Measurements from ENCODE around the gene ARFGAP3.
A peak's percentile ranks its signal among the peaks of the same experiment; 100 is the strongest.

ARFGAP3 gene

GRCh38 chr22:42860968-42861367, 3.9 kb upstream of the ARFGAP3 start:
- DNase-seq: no peak

- peak in 1 of 2 experiments; percentile 16 for DNase-seq
Observed at GRCh38 chr22:42857845-42858481, 890 bp upstream of the ARFGAP3 start.

DNA sequence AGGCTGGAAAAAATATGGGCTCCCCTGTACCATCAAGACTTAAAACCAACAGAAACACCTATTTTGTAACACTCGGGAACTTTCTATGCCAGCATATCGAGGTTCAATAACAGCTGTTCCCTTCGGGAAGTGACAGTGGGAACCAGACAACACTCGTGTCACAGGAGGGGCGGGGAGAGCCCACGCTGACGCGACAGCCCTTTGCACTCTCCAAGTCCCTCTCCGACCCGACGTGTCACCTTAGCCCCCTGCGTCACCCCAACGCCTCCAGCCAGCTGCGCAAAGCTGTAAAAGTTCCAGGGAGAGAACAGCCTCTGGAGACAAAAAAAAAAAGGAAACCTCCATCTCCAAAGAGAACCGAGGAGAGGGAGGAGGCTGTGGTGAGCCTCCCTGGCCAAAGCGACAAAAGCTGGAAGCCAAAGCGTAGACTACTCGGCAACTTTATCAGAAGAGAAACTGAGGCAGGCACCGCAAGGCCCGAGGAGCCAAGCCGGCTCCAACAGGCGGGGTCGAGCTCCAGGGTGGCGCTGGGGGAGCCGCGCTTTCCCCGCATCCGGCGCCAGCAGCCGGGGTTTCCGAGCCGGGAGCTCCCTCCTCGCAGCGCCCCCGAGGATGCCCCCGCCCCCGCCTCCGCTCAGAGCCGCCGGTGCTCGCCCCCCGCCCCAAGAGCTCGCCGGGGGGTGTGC, 751 bp downstream of the ARFGAP3 start:
- peak in 1 of 2 experiments; percentile 29 for DNase-seq

DNA sequence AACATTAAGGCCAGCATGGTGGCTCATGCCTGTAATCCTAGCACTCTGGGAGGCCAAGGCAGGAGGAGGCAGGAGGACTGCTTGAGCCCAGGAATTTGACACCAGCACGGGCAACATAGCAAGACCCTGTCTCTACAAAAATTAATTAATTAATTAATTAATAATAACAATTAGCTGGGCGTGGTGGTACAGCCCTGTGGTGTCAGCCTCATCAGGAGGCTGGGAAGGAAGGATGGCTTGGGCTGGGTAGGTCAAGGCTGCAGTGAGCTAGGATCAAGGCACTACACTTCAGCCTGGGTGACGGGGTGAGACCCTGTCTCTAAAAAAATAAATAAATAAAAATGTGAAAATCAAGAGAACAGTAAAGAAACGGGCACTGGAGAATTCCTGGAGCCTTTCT, 1.4 kb downstream of the ARFGAP3 start:
- DNase-seq: no peak

- DNase-seq: no peak
Observed at GRCh38 chr22:42855211-42855610, 1.9 kb downstream of the ARFGAP3 start.

DNA sequence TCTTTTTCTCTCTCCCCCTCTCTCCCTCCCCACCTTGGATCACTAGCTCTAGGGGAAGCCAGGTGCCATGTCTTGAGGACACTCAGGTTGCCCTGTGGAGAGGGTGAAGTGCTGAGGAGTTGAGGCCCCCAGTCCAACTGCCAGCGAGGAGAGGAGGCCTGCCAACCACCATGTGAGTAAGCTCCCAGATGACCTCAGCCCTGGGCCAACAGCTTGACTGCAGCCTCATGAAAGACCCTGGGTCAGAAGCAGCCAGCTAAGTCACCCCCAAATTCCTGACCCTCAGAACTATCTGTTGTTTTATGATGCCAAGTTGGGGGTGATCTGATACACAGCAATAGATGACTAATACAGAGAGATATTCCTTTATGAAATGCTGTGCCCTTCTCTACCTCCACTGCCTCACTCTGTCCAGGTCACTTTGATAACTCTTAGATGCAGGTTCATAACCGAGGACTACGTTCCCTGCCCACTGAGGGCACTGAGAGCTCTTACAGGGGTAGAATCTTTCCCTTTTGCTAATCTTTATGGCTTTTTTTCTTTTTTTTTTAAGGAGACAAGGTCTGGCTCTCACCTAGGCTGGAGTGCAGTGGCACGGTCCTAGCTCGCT, 8.0 kb downstream of the ARFGAP3 start:
- no peak for DNase-seq

DNA sequence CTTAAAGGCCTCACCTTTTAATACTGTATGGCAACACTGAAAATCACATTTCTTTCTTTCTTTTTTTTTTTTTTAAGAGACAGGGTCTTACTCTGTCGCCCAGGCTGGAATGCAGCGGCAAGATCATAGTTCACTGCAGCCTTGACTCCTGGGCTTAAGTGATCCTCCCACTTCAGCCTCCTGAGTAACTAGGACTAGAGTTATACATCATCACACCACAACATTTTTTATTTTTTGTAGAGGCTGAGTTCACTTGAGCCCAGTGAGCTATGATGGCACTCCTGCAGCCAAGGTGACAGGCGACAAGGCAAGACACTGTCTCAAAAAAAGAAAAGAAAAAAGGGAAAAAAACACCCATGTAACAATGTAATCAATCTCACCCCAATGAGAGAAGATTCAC, 10.0 kb downstream of the ARFGAP3 start:
- DNase-seq: no peak

GRCh38 chr22:42844756-42845155, 12.3 kb downstream of the ARFGAP3 start:
- DNase-seq: no peak

- no peak for DNase-seq
Observed at GRCh38 chr22:42842658-42843370, 14.3 kb downstream of the ARFGAP3 start.

- DNase-seq: no peak
Observed at GRCh38 chr22:42841444-42841843, 15.6 kb downstream of the ARFGAP3 start.

GRCh38 chr22:42837556-42837955, 19.5 kb downstream of the ARFGAP3 start:
- DNase-seq: no peak

DNA sequence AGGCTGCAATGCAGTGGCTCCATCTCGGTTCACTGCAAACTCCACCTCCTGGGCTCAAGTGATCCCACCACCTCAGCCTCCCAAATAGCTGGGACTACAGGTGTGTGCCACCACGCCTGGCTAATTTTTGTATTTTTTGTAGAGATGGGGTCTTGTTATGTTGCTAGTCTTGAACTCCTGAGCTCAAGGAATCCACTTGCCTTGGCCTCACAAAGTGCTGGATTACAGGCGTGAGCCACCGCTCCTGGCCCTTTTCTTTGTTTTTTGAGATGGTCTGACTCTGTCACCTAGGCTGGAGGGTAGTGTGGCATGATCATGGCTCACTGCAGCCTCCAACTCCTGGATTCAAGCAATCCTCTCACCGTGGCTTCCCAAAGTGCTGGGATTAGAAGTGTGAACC, 21.0 kb downstream of the ARFGAP3 start:
- DNase-seq: no peak

- no peak for DNase-seq
Observed at GRCh38 chr22:42834177-42834949, 22.7 kb downstream of the ARFGAP3 start.

DNA sequence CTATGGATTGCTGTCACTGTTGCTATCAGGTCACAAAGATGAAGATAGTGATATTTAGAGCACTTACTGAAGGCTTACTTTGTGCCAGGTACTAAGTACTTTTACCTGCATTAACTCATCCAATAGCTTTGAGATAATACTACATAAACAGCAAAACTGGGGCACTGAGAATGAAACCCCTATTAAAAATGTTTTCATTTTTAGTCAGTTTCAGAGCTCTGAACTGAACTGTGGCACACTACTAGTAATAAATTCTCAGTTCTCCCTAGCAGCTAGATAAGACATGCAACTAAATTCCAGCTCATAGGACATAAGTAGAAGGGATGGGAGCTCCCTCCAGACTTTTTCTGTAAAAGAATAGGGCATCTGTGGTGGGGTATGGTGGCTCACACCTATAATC, 24.0 kb downstream of the ARFGAP3 start:
- DNase-seq: no peak

- DNase-seq: no peak
Observed at GRCh38 chr22:42831712-42832111, 25.4 kb downstream of the ARFGAP3 start.

DNA sequence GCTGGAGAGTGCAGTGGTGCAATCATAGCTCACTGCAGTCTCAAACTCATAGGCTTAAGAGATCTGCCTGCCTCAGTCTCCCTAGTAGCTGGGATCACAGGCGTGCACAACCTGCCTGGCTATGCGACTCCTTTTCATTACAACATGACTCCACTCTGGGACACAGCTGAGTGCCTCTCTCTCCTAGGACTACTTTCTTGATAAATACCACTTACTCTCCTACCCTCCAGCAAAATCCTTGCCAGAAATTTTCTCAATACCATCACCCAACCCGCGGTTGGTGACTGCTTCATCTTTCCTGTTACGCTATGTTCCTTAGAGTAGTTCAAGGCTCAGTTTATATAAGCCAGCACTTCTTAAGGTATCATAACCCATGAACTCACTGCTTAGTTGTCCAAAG, 26.9 kb downstream of the ARFGAP3 start:
- DNase-seq: no peak

- DNase-seq: no peak
Observed at GRCh38 chr22:42829302-42829701, 27.8 kb downstream of the ARFGAP3 start.

DNA sequence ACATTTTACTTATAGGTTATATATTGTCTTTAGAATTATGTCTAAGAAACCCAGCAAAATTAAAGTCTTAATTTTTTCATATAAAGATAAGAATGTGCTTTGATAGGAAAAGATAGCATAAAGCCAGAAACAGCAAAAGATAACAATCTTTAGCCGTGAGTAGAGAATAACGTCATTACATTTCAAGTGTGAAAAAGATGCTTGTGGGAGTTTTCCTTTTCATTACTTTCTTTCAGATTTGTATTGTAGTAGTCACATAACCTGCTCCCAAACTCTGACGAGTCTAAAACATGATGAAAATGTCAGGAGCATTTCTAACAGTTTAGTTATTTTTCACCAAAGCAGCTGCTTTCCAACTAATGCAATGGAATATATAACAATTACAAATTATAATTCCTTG, 31.3 kb downstream of the ARFGAP3 start:
- DNase-seq: no peak

- no peak for DNase-seq
Observed at GRCh38 chr22:42821386-42821785, 35.7 kb downstream of the ARFGAP3 start.

DNA sequence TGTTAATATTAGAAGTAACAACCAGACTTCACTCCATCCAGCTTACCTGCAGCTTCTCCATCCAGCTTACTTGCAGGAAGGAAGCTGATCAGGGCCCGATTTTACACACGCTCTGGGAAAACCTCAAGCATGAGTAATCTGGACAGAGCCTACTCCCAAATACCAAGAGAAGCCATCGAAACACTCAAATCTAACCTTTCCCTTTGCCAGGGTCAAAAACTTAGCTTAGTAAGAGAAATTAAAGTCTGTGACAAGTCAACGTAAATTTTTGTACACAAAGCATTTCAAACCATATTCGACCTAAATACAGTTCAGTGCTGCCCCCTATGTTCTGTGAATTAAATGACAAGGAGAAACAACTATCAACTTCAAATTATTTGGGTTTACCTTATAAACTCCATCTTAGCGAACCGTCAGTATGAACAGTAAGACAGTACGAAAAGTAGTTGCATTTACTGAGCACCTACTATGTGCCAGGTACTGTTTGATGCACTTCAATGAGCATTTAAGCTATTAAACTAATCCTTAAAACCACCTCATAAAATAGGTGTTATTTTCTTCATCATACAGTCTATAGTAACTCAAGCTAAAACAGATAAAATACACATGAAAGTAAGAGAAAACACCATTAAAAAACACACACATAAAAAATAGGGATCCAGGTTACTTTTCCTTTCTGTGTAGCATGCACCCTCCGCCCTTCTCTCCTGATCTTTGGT, 36.9 kb downstream of the ARFGAP3 start:
- no peak for DNase-seq

GRCh38 chr22:42819412-42820044, 37.5 kb downstream of the ARFGAP3 start:
- no peak for DNase-seq

DNA sequence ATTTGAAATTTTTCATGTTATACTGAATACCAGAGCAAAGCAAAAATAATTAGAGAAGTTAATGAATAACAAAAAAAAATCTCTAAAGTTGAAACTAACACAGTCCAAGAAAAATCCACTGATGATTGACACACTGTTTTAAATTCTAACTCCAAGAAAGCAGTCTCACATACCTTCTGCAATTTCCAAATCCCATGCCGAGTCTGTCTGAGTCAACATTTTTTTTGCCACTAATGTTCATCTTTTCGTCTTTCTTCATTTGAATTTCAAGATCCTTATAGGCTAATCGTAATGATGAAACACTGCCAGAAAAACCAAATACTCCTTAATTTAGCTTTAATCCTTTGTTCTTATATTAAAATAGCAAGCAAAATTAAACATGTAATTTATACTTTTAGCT, 39.5 kb downstream of the ARFGAP3 start:
- DNase-seq: no peak

Data from SW 1271 (cell line).